Peyer's patch (tissue), 4 donors: ENCODE measurements around the gene ABTB1.

Source experiments
- POLR2A ChIP-seq, 2 donors: fragments of 450-650 bp; IDR thresholded peaks; one replicate each; pipeline ENCODE4 v1.5.1; 2017; ENCODE audit warnings: antibody characterized with exemption in 2 of 2, mild to moderate bottlenecking in 2 of 2, moderate library complexity in 2 of 2
- TF ChIP-seq, protein P1 (sequence below), 6 experiments: fragments of 450-650 bp in 4 of 6; fragments of 200-600 bp in 2 of 6; sonication (generic) in 1 of 6; IDR thresholded peaks; one replicate each; pipeline ENCODE4 v1.5.1; 2017 to 2019; ENCODE audit warnings: antibody characterized with exemption in 6 of 6, mild to moderate bottlenecking in 3 of 6, moderate library complexity in 1 of 6

- TF ChIP-seq, protein P1, sequence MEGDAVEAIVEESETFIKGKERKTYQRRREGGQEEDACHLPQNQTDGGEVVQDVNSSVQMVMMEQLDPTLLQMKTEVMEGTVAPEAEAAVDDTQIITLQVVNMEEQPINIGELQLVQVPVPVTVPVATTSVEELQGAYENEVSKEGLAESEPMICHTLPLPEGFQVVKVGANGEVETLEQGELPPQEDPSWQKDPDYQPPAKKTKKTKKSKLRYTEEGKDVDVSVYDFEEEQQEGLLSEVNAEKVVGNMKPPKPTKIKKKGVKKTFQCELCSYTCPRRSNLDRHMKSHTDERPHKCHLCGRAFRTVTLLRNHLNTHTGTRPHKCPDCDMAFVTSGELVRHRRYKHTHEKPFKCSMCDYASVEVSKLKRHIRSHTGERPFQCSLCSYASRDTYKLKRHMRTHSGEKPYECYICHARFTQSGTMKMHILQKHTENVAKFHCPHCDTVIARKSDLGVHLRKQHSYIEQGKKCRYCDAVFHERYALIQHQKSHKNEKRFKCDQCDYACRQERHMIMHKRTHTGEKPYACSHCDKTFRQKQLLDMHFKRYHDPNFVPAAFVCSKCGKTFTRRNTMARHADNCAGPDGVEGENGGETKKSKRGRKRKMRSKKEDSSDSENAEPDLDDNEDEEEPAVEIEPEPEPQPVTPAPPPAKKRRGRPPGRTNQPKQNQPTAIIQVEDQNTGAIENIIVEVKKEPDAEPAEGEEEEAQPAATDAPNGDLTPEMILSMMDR (IDR thresholded peaks at IDR 0.05): no peak
- no peak for TF ChIP-seq POLR2A (IDR thresholded peaks at IDR 0.05)
These were observed 6.1 kb upstream of the ABTB1 start for GRCh38 chr3:127666676-127667075.
